Sigmoid colon (tissue), 3 donors: ENCODE results near the gene CACNA1C.

ENCODE experiments used
- POLR2A ChIP-seq, 2 donors: fragments of 450-650 bp; IDR thresholded peaks; one replicate each; pipeline ENCODE4 v1.6.1; 2016; ENCODE audit warnings: antibody characterized with exemption in 2 of 2, mild to moderate bottlenecking in 2 of 2, moderate library complexity in 2 of 2
- TF ChIP-seq, protein P1 (sequence below), 4 experiments: fragments of 450-650 bp in 3 of 4; fragments of 200-600 bp in 1 of 4; IDR thresholded peaks; one replicate each; pipeline ENCODE4 v1.5.1; 2016 to 2019; ENCODE audit warnings: antibody characterized with exemption in 4 of 4, mild to moderate bottlenecking in 3 of 4, moderate library complexity in 2 of 4

DNA sequence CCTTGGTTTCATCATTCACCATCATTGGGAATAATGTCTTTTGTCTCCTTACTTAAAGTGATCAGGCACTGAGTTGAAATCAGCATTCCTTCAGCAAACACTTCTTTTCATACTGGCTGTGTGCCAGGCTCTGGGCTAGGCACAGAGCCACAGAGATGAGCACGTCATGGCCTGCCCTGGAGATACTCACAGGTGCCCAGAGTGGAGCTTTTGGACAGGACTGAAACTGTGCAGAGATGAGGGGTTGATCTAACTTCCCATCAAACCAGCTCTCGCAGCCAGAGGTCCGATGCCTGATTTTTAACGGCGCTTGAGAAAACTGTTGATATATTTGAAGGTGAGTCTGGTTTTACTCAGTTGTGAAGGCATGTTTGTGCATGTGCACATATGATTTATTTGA, 43.1 kb downstream of the CACNA1C start:
- TF ChIP-seq POLR2A (IDR thresholded peaks at IDR 0.05): no peak
- TF ChIP-seq, protein P1, sequence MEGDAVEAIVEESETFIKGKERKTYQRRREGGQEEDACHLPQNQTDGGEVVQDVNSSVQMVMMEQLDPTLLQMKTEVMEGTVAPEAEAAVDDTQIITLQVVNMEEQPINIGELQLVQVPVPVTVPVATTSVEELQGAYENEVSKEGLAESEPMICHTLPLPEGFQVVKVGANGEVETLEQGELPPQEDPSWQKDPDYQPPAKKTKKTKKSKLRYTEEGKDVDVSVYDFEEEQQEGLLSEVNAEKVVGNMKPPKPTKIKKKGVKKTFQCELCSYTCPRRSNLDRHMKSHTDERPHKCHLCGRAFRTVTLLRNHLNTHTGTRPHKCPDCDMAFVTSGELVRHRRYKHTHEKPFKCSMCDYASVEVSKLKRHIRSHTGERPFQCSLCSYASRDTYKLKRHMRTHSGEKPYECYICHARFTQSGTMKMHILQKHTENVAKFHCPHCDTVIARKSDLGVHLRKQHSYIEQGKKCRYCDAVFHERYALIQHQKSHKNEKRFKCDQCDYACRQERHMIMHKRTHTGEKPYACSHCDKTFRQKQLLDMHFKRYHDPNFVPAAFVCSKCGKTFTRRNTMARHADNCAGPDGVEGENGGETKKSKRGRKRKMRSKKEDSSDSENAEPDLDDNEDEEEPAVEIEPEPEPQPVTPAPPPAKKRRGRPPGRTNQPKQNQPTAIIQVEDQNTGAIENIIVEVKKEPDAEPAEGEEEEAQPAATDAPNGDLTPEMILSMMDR (IDR thresholded peaks at IDR 0.05): no peak
